NOMO-1 treated with DMSO at 0.1 percent for 48 hours (cell line): ENCODE results near the gene TFDP1.

Experiments used
- DNase-seq: peaks from one replicate; lab custom pipeline; 2025; ENCODE audit not compliant: unreplicated experiment; lab: John Stamatoyannopoulos, UW

The TFDP1 gene

DNA sequence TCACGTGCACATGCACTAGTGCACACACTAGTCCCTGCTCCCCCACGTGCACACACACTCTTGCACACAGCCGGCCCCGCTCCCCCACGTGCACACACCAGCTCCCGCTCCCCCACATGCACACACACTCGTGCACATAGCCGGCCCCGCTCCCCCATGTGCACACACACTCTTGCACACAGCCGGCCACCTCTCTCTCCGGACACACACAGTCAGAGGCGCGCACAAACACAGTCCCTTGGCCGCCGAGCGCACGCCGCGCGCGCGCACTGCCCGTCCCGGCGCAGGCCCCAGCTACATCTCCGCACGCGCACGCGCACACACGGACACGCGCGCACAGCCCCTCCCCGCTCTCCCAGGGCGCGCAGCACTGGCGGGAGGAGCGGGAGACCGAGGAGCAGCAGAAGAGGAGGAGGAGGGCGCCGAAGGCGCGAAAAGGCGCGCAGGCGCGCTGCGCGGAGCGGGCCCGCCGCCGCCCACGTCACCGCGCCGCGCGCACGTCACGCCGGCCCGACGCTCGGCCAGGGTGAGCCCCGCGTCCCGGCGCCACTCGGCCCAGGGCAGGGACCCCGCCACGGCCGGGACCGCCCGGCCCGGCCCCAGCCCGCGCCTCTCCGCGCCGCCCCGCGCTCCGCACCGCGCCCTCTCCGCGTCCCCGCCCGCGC, at the start of gene TFDP1:
Gene TFDP1 (plus strand): TSS at position 549 of the 665 bp plus-strand sequence. CDS start 1,085 bp downstream, outside the sequence.
- DNase-seq = peak; percentile 90

DNA sequence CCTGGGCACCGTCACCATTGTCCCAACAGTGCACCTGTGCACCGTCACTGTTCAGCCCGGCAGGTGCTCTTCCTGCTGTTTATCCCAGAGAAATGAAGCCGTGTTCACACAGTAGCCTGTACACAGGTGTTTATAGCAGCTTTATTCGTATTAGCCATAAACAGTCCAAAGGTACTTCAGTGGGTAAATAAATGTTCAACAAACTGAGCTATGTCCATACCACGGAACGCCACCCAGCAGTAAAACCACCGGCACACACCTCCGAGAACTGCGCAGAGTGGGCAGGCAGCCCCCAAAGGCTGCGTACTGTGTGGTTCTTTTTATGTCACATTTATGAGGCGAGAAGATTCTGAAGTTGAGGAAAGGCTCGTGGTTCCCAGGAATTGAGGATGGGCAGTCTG, 49.2 kb upstream of the TFDP1 start:
- no peak for DNase-seq

DNA sequence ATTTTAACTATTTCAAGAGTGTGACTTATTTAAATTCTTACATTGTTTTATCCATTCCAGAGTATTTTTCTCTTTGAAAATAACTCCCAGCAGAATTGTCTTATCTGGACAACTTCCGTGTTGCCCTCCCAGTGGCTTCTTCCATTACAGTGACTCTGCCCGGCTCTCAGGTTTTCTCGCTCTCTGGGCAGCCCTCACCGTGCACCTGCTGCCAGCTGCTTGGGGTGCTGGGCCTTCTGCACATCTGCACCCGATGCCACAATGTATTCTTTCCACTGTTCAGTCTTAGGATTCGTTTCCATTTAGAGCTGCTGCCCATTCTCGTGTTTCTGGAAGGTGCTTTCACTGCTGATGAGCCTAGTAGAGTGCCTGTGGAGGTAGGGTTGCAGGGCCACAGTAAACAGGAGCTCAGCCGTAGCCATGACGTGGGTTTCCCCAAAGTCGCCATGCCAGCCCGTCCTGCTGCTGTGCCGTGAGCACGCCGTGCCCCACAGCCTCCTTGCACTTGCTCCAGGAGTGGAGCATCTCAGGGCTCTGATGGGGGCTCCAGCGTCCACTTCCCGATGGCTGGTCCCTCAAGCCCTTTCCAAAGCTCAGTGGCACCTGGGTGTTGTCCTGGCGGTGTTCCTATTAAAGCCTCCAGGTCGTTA, 48.0 kb upstream of the TFDP1 start:
- no peak for DNase-seq

DNA sequence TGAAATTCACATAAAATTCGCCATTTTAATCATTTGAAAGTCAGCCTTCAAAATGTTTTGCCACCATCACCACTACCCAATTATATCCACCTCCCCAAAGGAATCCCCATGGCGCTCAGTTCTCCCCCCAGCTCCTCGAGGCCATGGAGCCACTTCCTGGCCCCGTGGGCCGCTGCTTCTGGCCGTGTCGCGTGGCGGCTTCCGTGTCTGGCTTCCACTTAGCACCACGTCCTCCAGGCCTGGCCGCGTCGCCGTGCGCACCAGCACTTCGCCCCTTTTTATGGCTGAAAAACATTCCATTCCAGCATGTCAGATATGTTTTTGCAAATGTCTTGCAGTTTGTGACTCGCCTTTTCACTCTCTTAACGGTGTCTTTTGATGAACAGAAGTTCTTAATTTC, 47.3 kb upstream of the TFDP1 start:
- DNase-seq = no peak

DNA sequence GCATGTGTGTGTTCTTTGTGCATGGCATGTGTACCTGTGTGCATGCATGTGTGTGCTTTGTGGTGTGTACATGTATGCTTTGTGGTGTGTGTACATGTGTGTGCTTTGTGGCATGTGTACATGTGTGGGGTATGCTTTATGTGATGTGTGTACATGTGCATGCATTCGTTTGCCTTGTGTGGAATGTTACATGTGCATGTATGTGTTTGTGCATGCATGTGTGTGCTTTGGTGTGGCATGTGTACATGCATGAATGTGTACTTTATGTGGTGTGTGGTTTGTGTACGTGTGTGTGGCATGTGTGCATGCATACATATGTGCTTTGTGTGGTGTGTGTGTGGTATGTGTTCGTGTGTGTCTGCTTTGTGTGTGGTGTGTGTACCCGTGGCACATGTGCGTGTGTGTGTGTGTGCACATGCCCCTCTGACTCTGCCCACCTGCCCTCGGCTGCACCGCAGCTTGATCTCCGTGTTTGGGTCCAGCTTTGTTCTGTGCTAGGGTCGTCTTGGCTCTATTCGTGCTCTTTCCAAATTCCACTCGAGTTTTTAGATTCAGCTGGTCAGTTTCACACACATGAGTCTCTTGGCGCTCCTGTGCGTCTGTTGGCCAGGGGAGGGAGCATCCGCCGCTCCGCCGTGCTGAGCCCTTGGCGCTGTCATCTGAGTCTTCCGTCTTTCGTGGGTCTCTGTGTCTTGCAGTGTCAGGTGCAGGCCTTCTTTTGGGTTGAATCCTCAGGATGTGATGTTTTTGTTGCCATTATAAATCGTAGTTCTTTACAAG, 46.5 kb upstream of the TFDP1 start:
- DNase-seq = no peak

DNA sequence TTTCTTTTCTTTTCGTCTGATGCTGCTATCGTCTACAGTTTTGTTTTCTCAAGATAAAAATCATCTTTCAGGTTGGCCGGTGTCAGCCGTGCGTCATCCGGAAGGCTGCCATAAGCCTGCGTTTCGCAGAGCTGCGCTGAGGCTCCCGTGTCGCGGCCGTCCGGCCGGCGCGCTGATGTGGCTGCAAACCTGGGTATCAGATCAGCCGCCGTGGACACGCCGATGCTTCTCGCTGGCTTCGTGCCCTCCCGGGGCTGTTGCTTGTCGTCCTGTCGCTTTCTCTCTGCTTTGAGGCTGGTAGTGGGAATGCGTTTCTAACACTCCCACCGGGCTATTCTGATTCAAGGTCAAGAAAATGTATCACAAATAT, 45.9 kb upstream of the TFDP1 start:
- DNase-seq = no peak

GRCh38 chr13:113539176-113539575, 45.4 kb upstream of the TFDP1 start:
- no peak for DNase-seq

DNA sequence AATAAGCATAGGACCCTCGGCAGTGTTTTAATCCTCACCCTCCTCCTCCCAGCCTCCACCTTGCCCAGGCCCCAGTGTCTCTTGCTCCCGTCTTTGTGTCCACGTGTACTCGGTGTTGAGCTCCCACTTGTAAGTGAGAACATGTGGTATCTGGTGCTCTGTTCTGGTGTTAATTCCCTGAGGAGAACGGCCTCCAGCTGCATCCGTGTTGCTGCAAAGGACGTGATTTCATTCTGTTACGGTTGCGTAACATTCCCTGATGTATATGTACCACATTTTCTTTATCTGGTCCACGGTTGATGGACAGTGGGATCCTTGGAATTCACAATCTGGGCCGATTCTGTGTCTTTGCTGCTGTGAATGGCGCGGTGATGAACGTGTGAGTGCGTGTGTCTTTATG, 44.7 kb upstream of the TFDP1 start:
- no peak for DNase-seq

DNA sequence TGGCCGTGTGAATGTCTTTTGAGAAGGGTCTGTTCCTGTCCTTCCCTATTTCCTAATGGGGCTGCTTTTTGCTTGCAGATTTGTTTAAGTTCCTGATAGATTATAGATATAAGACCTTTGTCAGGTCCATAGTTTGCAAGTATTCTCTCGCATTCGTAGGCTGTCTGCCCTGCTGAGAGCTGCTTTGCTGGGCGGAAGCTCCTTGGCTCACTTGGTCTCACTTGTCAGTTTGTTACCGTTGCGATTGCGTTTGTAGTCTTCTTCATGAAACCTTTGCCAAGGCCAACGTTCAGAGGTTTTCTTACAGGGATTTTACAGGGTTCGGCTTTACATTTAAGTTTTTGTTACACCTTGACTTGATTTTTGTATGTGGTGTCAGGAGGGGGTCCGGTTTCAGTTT, 44.0 kb upstream of the TFDP1 start:
- DNase-seq = no peak

DNA sequence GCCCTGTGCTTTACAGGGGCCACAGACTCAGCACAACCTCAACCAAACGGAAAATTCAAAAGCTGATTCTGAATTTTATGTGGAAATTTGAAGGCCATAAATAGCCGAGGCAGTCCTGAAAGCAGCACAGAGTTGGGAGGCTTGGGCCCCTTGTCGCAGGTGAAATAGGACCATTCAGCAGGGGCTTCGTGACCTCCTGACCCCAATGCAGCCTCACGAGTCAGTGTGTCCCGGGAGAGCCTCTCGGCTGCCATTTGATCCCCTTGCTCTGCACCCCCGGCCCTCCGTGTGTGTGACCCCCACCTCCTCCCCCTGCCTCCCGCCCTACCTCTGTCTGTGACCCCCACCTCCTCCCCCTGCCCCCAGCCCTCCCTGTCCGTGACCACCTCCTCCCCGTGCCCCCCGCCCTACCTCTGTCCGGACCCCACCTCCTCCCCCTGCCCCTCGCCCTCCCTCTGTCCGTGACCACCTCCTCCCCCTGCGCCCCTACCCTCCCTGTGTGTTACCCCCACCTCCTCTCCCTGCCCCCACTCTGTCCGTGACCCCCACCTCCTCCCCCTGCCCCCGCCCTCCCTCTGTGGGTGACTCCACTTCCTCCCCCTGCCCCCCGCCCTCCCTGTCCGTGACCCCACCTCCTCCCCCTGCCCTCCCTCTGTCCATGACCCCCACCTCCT, 41.7 kb upstream of the TFDP1 start:
- peak; percentile 9 for DNase-seq

- no peak for DNase-seq
These were observed 40.3 kb upstream of the TFDP1 start for GRCh38 chr13:113544071-113544891.

DNA sequence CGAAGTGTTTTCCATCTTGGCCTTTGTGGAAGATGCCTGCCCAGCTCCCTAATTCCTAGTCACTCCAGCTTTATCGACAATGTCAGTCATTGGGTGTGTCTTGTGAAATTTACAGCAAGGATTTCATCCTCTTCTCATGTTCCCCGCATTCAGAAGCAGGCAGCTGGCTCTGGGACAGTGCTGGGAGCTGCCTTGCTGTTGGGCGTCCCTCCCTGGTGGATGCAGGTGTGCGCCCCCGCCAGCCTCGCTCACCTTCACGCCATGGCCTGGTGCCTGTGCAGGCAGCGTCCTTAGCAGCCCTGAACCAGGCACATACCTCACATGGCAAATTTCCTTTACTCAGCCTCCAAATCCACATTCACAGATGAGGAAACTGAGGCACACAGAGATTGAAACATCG, 39.7 kb upstream of the TFDP1 start:
- no peak for DNase-seq

- no peak for DNase-seq
These were observed 39.1 kb upstream of the TFDP1 start for GRCh38 chr13:113545455-113545930.

- DNase-seq = no peak
These were observed 38.5 kb upstream of the TFDP1 start for GRCh38 chr13:113545931-113546516.

GRCh38 chr13:113546571-113547237, 37.8 kb upstream of the TFDP1 start:
- DNase-seq = no peak

DNA sequence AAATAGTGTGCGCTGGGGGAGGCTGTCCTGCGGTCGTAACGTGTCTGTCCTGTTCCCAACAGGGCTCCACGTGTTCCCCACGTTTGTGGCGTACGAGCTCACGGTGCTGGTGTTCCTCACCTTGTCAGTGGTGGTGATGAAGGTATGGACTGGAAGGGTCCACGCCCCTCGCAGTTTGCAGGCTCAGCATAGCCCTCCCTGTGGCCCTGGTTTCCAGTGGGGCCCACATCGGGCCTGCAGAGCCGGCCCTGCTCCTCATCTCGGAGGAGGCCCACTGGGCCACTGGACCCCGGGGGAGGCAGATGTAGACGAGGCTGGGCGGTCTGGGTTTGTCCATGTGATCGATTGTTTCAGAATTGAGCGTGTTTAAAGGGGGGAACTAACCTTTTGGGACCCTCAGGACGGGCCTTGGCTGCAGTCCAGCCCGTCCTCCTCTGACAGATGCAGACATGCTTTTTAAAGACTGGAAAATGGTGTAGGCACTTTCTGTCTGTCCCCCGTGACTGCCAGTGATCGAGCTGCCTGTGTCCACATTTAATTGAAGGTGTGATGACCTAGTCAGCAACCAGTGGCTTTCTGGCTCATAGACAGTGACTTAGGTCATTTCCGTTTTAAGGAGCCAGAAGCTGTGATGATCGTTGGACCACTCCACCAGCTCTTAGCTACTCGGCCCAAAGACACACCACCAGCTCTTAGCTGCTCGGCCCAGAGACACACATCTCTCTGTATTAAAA, 37.1 kb upstream of the TFDP1 start:
- DNase-seq = no peak

GRCh38 chr13:113548171-113548641, 36.3 kb upstream of the TFDP1 start:
- no peak for DNase-seq

DNA sequence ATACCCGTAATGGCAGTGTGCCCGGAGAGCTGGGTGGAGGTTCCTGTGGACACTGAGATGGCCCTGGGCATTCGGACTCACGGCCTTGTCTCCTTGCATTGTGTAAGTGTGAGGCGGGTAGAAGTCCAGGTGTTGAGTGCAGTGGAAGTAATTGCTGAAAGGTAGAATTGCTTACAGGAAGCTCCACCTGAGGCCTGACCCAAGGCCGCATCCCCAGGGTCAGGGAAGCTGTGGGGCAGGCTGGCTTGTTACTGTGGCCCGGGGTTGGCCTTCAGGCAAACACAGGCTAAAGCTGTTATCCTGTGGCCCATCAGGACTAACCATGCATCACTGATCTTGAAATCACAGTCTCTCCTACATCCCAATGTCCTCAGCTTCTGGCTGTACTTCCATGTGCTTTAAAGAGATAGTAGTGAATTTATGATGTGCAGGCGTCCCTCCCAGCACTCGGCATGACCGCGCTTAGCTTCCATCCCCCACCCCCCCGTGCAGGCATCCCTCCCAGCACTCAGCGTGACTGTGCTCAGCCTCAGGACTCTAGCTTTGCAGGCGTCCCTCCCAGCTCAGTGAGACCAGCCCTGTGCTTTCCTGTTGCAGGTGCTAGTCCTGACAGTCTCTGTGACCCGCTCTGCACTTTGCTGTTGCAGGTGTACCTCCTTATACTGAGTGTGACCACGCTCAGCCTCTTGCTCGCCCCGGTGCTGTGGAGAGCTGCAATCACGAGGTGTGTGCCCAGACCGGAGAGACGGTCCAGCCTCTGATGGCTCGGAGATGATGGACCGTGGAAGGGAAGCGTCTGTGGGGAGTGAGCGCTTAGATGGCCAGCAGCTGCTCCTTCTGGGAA, 35.6 kb upstream of the TFDP1 start:
- DNase-seq = no peak
